Measurements from ENCODE around the gene IRF7. TPM values are rescaled to one million over a fixed set of nuclear protein-coding genes. Genes with fewer than 3 reads are reported as not detected.

Gene IRF7
- total and polyA plus RNA-seq, 2 experiments from 2014 or later, result 12.3 to 17.3 TPM

DNA sequence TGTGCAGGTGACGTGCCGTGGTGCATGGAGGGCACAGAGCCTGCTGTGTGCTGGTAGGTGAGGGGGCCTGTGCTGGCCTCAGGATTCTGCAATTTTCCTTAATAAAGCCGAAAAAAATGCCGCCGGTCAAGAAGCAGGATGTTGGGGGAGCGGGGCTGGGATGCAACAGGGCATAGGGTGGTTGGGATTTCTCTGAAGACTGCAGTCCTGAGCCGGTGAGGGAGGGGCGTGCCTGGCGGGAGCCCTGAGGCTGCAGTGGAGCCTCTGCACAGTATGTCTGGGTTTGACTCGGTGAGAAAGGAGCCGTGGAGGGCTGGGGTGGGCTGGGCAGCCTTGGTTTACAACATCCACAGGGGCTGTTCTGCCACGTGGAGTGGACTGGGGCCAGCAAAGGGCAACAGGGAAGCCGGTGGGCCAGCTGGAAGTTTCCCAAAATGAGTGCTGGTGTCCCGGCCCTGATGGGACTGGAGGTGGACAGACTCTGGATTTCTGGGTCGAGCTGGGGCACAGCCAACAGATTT, 7.7 kb upstream of the IRF7 start:
- Histone ChIP-seq H3F3A (replicated peaks; ENCODE audit: low read depth) (0 out of 2 replicates have a peak, but pooled peaks cover 1% of the 10 kb centered on the region), H3K79me2 (replicated peaks; ENCODE audit: insufficient read depth) (no peaks in the 10 kb centered on the region), H3K27ac (ENCODE audit: low read depth) (no peak overlapping the region), H3K27me3 (ENCODE audit: insufficient read depth) (peaks cover 21% of the 10 kb centered on the region), H3K9me2 (ENCODE audit: insufficient read depth) (no peaks in the 10 kb centered on the region), H2AFZ (no peak overlapping the region), H3K36me3 (ENCODE audit: insufficient read depth) (no peaks in the 10 kb centered on the region), H4K20me1 (replicated peaks; ENCODE audit: insufficient read depth) (no peaks in the 10 kb centered on the region), H3K4me1 (ENCODE audit: insufficient read depth) (no peaks in the 10 kb centered on the region), H3K4me3 (no peak overlapping the region), H3K4me2 (no peak overlapping the region)
- TF ChIP-seq EZH2phosphoT487 (IDR thresholded peaks at IDR 0.05; ENCODE audit: unreplicated experiment) (no peak), ZNF331 (CRISPR knock-in tag; IDR thresholded peaks at IDR 0.05; ENCODE audit: low read depth) (no peak), POLR2AphosphoS5 (IDR thresholded peaks at IDR 0.05; ENCODE audit: low read depth) (no peak), JUNB (IDR thresholded peaks at IDR 0.05; ENCODE audit: unreplicated experiment) (no peak), NANOG (IDR thresholded peaks at IDR 0.05; ENCODE audit: borderline replicate concordance) (no peak), EZH2 (IDR thresholded peaks at IDR 0.05; ENCODE audit: low read depth, unreplicated experiment) (no peak), CREB1 (CRISPR knock-in tag; IDR thresholded peaks at IDR 0.05; ENCODE audit: low read depth) (no peak), STAT1 (IDR thresholded peaks at IDR 0.05; ENCODE audit: unreplicated experiment) (no peak), ZNF114 (CRISPR knock-in tag; IDR thresholded peaks at IDR 0.05) (no peak)
- TF ChIP-seq, protein P1, sequence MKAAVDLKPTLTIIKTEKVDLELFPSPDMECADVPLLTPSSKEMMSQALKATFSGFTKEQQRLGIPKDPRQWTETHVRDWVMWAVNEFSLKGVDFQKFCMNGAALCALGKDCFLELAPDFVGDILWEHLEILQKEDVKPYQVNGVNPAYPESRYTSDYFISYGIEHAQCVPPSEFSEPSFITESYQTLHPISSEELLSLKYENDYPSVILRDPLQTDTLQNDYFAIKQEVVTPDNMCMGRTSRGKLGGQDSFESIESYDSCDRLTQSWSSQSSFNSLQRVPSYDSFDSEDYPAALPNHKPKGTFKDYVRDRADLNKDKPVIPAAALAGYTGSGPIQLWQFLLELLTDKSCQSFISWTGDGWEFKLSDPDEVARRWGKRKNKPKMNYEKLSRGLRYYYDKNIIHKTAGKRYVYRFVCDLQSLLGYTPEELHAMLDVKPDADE (IDR thresholded peaks at IDR 0.05), result no peak
- TF ChIP-seq, protein P2, sequence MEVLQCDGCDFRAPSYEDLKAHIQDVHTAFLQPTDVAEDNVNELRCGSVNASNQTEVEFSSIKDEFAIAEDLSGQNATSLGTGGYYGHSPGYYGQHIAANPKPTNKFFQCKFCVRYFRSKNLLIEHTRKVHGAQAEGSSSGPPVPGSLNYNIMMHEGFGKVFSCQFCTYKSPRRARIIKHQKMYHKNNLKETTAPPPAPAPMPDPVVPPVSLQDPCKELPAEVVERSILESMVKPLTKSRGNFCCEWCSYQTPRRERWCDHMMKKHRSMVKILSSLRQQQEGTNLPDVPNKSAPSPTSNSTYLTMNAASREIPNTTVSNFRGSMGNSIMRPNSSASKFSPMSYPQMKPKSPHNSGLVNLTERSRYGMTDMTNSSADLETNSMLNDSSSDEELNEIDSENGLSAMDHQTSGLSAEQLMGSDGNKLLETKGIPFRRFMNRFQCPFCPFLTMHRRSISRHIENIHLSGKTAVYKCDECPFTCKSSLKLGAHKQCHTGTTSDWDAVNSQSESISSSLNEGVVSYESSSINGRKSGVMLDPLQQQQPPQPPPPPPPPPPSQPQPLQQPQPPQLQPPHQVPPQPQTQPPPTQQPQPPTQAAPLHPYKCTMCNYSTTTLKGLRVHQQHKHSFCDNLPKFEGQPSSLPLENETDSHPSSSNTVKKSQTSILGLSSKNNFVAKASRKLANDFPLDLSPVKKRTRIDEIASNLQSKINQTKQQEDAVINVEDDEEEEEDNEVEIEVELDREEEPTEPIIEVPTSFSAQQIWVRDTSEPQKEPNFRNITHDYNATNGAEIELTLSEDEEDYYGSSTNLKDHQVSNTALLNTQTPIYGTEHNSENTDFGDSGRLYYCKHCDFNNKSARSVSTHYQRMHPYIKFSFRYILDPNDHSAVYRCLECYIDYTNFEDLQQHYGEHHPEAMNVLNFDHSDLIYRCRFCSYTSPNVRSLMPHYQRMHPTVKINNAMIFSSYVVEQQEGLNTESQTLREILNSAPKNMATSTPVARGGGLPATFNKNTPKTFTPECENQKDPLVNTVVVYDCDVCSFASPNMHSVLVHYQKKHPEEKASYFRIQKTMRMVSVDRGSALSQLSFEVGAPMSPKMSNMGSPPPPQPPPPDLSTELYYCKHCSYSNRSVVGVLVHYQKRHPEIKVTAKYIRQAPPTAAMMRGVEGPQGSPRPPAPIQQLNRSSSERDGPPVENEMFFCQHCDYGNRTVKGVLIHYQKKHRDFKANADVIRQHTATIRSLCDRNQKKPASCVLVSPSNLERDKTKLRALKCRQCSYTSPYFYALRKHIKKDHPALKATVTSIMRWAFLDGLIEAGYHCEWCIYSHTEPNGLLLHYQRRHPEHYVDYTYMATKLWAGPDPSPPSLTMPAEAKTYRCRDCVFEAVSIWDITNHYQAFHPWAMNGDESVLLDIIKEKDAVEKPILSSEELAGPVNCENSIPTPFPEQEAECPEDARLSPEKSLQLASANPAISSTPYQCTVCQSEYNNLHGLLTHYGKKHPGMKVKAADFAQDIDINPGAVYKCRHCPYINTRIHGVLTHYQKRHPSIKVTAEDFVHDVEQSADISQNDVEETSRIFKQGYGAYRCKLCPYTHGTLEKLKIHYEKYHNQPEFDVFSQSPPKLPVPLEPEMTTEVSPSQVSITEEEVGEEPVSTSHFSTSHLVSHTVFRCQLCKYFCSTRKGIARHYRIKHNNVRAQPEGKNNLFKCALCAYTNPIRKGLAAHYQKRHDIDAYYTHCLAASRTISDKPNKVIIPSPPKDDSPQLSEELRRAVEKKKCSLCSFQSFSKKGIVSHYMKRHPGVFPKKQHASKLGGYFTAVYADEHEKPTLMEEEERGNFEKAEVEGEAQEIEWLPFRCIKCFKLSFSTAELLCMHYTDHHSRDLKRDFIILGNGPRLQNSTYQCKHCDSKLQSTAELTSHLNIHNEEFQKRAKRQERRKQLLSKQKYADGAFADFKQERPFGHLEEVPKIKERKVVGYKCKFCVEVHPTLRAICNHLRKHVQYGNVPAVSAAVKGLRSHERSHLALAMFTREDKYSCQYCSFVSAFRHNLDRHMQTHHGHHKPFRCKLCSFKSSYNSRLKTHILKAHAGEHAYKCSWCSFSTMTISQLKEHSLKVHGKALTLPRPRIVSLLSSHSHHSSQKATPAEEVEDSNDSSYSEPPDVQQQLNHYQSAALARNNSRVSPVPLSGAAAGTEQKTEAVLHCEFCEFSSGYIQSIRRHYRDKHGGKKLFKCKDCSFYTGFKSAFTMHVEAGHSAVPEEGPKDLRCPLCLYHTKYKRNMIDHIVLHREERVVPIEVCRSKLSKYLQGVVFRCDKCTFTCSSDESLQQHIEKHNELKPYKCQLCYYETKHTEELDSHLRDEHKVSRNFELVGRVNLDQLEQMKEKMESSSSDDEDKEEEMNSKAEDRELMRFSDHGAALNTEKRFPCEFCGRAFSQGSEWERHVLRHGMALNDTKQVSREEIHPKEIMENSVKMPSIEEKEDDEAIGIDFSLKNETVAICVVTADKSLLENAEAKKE (CRISPR knock-in tag; IDR thresholded peaks at IDR 0.05), result no peak
- TF ChIP-seq, protein P3, sequence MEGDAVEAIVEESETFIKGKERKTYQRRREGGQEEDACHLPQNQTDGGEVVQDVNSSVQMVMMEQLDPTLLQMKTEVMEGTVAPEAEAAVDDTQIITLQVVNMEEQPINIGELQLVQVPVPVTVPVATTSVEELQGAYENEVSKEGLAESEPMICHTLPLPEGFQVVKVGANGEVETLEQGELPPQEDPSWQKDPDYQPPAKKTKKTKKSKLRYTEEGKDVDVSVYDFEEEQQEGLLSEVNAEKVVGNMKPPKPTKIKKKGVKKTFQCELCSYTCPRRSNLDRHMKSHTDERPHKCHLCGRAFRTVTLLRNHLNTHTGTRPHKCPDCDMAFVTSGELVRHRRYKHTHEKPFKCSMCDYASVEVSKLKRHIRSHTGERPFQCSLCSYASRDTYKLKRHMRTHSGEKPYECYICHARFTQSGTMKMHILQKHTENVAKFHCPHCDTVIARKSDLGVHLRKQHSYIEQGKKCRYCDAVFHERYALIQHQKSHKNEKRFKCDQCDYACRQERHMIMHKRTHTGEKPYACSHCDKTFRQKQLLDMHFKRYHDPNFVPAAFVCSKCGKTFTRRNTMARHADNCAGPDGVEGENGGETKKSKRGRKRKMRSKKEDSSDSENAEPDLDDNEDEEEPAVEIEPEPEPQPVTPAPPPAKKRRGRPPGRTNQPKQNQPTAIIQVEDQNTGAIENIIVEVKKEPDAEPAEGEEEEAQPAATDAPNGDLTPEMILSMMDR (conservative IDR thresholded peaks at IDR 0.05; ENCODE audit: low read depth in 2 of 2), result no peak
- TF ChIP-seq, protein P4, sequence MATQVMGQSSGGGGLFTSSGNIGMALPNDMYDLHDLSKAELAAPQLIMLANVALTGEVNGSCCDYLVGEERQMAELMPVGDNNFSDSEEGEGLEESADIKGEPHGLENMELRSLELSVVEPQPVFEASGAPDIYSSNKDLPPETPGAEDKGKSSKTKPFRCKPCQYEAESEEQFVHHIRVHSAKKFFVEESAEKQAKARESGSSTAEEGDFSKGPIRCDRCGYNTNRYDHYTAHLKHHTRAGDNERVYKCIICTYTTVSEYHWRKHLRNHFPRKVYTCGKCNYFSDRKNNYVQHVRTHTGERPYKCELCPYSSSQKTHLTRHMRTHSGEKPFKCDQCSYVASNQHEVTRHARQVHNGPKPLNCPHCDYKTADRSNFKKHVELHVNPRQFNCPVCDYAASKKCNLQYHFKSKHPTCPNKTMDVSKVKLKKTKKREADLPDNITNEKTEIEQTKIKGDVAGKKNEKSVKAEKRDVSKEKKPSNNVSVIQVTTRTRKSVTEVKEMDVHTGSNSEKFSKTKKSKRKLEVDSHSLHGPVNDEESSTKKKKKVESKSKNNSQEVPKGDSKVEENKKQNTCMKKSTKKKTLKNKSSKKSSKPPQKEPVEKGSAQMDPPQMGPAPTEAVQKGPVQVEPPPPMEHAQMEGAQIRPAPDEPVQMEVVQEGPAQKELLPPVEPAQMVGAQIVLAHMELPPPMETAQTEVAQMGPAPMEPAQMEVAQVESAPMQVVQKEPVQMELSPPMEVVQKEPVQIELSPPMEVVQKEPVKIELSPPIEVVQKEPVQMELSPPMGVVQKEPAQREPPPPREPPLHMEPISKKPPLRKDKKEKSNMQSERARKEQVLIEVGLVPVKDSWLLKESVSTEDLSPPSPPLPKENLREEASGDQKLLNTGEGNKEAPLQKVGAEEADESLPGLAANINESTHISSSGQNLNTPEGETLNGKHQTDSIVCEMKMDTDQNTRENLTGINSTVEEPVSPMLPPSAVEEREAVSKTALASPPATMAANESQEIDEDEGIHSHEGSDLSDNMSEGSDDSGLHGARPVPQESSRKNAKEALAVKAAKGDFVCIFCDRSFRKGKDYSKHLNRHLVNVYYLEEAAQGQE (IDR thresholded peaks at IDR 0.05; ENCODE audit: unreplicated experiment), result no peak
- H3K4me3 Mint-ChIP-seq, result no peak overlapping the region
- peaks cover 9% of the 10 kb centered on the region for H3K9me3 Mint-ChIP-seq
- DNase-seq (ENCODE audit: low spot score) (no peak), ATAC-seq (no peak)
- peaks cover 8% of the 10 kb centered on the region for H3K4me1 Mint-ChIP-seq
- H3K27me3 Mint-ChIP-seq (ENCODE audit: insufficient read depth, low read depth, poor library complexity), result peaks cover 24% of the 10 kb centered on the region
- H3K36me3 Mint-ChIP-seq (ENCODE audit: low read depth), result peaks cover 3% of the 10 kb centered on the region; the same call in 1 of the 3 replicates
- H3K27ac Mint-ChIP-seq, result no peak overlapping the region
